HG03025 (cell line): ENCODE results near the gene BARX1.
"Not testable (repeated sequence)": the region's sequence is repeated elsewhere in the genome, so short reads cannot be mapped to it uniquely, and the experiment has no call there.

Experiments used
- ATAC-seq: cut with Tn5 transposase; IDR thresholded peaks from one replicate; pipeline ENCODE4 v1.9.1; 2021; ENCODE audit warnings: mild to moderate bottlenecking, moderate library complexity; ENCODE audit not compliant: unreplicated experiment, low FRiP score

Gene BARX1

DNA sequence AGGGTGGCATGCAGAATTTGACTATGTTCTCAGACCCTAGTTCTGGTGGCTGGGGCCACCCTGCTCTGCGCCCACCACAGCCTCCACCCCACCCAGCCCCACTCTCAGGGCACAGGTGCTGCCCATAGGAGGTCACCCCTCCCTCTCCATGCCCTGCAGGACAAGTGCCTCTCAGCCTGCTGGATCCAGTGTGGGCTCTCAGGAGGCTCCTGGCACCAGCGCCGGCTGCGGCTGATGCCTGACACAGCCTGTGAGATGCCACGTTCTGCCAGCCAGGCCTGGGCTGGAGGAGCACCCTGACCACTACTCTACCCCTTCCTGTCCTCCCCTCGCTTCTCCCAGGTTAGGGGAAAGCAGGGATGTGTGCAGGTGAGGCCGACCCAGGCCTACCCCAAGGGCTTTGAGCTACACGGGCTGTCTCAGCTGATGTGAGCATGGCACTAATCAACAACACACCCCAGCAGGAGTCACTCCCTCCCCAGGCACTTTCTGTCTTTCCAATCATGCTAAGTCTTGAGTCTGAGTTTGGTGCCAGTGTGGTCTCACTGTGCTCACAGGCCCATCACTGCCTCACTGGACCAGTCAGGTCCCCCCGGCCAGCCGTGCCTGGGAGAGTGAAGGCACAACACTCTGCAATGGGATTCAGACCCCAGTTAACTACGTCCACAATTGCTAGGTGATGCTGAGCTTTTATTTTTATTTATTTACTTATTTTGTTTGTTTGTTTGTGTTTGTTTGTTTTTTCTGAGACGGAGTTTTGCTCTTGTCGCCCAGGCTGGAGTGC, 12.1 kb upstream of the BARX1 start:
- ATAC-seq, result no peak

DNA sequence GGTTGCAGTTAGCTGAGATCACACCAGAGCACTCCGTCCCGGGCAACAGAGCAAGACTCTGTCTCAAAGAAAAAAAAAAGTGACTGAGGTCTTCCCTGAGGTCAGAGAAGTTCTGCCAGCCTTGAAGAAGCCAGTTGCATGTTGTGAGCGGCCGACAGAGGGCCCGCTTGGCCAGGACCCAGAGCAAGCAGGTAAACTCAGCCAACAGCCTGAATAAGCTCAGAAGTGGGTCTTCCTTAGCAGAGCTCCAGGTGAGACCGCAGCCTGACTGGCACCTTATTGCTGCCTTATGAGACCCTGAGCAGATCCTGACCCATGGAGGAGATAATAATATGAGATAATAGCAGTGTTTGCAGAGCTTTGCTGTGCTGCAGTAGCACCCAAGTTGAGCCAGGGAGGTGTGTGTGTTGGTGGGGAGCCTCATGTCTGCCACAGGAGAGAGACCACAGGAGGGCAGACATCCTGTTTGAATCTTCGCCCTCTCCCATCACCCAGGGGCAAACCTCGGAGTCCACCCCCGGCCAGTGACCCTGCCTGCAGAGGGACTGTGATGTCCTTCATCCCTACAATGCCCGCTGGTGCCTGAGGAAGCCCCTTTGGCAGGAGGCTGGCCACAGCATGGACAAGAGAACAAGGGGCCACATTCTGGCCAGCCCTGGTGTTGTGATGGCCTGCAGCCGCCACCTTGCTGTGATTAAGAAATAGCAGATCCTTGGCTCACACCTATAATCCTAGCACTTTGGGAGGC, 10.8 kb upstream of the BARX1 start:
- ATAC-seq, result no peak

DNA sequence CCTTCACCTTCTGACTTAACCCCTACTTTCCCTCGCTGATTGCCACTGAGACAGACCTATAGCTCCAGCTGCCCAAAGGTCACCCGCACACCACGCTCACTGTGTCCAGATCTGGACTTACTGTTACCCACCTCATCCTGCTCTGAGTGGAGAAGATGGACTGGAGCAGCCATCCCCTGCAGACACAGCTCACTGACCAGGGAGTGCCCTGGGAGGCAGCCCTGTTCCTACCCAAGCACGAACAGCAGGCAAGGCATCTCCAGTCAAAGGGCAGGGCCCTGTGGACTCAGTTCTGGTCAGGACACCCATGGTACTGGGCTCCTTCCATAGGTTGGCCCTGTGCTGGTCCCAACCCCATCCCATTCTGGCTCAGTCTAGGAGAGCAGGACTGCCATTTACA, 9.5 kb upstream of the BARX1 start:
- ATAC-seq, result no peak

DNA sequence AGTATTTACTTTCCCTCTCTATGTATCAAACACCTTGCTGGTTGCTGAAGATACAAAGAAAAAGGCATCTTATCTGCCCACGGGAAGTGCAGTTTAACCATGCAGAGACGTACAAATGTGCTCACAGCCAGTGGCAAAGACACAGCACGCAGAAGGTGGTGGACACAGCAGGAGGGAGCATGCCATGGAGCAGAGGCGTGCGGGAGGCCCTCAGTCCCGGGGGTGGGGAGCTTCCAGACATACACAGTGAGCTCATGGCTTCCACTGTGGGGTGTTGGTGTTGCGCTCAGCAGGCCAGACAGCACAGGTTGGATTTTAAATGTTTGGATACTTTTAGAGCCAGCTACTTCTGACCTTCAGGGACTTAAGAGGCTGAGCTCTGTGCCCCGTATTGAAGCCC, 8.8 kb upstream of the BARX1 start:
- ATAC-seq, result no peak

DNA sequence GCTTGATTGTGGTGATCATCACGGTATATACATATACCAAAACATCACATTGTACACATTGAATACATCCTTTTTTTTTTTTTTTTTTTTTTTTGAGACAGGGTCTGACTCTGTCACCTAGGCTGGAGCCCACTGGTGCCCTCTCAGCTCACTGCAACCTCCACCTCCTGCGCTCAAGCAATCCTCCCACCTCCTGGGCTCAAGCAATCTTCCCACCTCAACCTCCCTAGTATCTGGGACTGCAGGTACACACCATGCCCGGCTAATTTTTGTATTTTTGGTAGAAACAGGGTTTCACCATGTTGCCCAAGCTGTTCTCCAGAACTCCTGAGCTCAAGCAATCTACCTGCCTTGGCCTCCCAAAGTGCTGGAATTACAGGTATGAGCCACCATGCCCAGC, 8.3 kb upstream of the BARX1 start:
- not testable (repeated sequence) for ATAC-seq

- no peak for ATAC-seq
These were observed 7.6 kb upstream of the BARX1 start for GRCh38 chr9:93962561-93963440.

DNA sequence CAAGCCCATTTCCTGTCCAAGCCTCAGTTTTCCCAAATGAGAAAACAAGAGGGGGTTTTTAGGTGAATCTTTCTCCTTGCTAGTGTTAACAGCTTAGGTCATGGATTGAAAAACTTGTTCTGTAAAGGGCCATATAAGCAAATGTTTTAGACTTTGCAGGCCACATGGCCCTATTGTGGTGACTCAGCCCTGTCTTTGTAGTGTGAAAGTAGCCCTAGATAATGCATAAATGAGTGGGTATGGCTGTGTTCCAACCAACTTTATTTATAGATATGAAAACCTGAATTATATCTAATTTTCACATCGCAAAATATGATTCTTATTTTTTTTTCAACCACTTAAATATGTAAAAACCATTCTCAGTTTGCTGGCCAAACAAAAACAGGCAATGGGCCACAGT, 6.9 kb upstream of the BARX1 start:
- no peak for ATAC-seq

GRCh38 chr9:93960971-93961841, 6.1 kb upstream of the BARX1 start:
- ATAC-seq, result no peak

DNA sequence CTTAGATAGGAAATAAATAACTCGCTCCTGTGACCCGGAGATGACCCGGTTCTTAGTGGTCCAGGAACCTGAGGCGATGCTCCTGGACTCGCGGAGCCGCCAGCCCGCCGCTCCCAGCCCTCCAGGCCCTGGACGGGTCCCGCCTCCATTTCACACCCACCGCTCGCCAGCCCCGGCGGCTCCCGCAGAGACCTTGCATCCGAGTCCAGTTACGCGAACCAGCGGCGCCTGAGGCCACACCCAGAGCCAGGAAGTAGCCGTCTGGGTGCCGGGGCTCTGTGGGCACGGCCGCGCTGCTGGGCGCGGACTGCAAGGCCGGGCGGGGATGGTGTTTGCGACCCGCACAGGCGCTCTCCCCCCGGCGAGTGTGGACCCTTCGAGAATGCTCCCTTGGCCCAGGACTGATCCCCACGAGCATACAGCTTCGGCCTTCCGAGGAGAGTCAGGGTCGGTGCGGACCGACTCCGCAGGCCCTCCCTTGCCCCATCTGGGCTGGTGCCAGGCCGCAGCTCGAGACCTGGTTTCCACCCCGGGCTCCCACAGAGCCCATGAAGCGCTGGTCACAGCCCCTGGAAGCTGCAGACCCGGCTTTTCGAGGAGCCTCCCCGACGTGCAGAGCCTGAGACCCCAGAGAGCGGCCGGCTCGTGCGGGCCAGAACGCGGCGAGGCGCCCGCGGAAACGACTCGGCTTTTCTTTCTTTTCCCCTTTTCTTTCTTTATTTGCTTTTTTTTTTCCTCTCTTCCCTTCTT, 5.2 kb upstream of the BARX1 start:
- no peak for ATAC-seq

DNA sequence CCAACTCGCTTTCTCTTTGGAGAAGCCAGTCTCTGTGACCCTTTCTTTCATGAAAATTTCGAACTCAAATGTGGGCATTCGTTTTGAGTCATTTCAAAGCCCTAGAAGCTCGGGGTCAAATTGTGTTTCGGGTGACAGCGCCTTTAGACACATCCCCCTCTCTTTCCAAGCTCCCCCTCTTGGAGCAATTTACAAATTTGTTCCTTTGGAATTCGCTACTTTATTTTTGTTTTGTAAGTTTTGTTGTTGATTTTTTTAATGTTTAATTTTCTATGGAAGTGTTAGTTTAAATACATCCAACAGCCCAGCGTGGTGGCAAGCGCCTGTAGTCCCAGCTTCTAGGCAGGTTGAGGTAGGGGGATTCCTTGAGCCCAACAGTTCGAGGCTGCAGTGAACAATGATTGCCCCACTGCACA, 4.6 kb upstream of the BARX1 start:
- ATAC-seq, result no peak

- ATAC-seq, result no peak
These were observed 3.9 kb upstream of the BARX1 start for GRCh38 chr9:93958819-93959682.

GRCh38 chr9:93958121-93958818, 3.1 kb upstream of the BARX1 start:
- no peak for ATAC-seq

DNA sequence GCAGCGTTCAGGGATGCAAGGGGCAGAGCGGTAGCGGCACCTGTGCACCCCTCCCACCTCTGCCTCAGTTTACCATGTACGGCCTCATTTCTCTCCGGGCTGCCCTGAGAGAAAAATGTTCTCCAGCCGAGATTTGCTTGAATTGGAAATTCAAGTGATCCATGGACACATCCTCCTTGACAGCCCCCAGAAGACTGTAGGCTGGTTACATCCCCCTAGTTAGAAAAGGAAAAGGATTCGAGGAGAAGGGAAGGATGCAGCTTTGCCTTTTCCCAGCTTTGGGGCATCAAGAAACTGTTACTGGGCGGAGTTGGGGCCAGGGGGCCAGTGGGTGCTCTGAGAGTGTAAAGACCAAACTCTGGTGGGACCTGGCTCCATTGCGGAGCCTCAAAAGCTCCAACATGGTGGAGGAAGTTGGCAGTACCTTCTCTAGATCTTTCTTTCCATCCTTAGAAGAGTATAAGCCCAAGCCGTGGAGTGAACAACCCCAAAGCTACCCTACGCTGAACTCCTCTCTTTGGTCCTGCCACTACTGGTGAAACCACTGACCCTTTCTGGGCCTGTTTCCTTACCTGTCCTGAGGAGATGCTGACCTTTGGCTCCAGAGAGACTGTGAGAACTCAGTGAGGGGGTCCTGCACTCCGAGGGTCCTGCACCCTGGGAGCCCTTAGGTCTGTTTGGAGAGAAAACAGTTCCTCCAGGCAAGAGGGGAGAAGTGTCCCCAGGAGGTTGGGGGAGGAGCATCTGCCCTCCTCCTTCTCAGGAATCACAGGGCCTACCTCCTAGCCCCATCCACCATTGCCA, 1.0 kb upstream of the BARX1 start:
- no peak for ATAC-seq

DNA sequence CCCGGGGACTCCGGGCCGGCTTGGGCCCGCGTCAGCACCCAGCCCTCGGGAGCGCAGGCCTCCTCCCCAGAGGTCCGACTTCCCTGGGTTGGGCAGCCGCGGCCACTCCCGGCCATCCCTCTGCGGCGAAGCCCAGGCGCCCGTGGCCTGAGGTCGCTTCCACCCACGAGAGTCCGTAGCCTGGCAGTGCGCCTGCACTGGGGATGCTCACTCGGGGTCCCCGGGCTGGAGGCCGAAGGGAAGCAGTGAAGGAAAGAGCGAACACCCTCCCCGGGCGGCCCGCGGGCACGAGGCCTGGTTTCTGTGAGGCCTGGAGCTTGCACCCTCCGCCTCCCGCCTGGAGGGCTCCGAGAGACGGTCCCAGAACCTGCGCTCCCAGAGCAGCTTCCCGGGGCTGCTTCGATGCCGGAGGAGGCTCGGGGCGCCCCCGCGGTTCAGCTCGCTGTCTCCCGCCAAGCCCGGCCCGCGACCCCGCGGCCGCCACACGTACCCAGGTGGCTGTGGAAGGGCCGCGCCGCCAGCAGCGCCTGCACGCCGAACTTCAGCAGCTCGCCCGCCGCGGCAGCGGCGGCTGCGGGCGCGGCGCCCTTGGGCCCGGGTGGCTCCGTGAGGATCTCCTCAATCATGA, 607 bp downstream of the BARX1 start:
- no peak for ATAC-seq

- ATAC-seq, result no peak
These were observed 1.4 kb downstream of the BARX1 start for GRCh38 chr9:93953496-93954433.
